ENCODE measurements around the gene TRPM3. TPM values are rescaled to one million over a fixed set of nuclear protein-coding genes. Genes with fewer than 3 reads are reported as not detected.

Gene TRPM3
- total and polyA plus RNA-seq, 10 donors: 0.02 to 6.7 (median 1.6) TPM

DNA sequence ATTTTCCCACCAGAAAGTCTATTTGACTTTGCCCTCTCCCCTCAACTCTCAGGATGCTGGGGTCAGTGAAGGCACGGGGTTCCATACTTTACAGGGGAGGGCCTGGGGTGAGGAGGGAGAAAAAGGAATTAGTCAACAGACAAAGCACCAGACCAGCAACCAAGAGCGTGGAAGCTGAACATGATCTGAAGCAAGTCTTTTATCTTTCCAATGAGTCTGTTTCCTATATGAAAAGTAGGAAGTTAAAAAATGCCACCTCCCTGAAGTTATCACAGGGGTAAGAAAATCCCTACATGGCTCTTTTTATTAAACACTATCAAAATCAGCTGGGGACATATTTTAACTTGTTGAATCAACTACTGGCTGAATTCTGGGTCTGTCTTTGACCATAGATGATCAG is 337.0 kb downstream of the TRPM3 start:
- Histone ChIP-seq H3K36me3 (no peaks in the 10 kb centered on the region), H3K9me3 (no peaks in the 10 kb centered on the region), H3K4me1 (no peaks in the 10 kb centered on the region), H3K4me3 (no peak overlapping the region), H3K27ac (no peak overlapping the region), H3K27me3 (replicated peaks in 1 of 7) (no peaks in the 10 kb centered on the region)
- intact Hi-C loops (cut with DNase I; ENCODE audit: low total_unique reads): no loop called here
- DNase-seq: no peak
- WGBS, 5 donors: 11 to 27% (median 13%) methylated on average over 2 of the region's 2 CpGs
- TF ChIP-seq POLR2A (IDR thresholded peaks at IDR 0.05) (no peak), POLR2AphosphoS5 (IDR thresholded peaks at IDR 0.05) (no peak)
- TF ChIP-seq, protein P1, sequence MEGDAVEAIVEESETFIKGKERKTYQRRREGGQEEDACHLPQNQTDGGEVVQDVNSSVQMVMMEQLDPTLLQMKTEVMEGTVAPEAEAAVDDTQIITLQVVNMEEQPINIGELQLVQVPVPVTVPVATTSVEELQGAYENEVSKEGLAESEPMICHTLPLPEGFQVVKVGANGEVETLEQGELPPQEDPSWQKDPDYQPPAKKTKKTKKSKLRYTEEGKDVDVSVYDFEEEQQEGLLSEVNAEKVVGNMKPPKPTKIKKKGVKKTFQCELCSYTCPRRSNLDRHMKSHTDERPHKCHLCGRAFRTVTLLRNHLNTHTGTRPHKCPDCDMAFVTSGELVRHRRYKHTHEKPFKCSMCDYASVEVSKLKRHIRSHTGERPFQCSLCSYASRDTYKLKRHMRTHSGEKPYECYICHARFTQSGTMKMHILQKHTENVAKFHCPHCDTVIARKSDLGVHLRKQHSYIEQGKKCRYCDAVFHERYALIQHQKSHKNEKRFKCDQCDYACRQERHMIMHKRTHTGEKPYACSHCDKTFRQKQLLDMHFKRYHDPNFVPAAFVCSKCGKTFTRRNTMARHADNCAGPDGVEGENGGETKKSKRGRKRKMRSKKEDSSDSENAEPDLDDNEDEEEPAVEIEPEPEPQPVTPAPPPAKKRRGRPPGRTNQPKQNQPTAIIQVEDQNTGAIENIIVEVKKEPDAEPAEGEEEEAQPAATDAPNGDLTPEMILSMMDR (IDR thresholded peaks at IDR 0.05 in 8 of 11, conservative IDR thresholded peaks at IDR 0.05 in 3 of 11): no peak

DNA sequence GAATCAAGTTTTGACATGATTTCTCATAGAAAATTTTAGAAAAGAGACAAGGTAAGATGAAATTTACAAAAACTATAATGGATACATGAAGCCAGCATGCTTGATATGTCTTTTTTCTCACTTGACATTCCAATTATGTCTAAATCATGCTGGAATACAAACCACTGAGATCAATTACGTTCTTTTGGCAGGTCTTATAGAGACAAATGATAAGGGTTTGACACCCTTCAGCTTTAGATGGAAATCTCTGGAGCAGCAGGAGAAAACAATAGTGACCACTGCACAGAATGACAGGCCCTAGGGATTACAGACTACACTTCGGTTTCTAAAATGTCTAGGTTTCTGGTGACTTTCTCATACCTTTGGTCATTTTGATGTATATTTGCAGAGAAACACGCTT is 342.9 kb downstream of the TRPM3 start:
- H3K9me3 ChIP-seq: no peaks in the 10 kb centered on the region
- H3K4me1 ChIP-seq: no peaks in the 10 kb centered on the region
- H3K27me3 ChIP-seq (replicated peaks in 1 of 7): no peaks in the 10 kb centered on the region
- intact Hi-C loops (cut with DNase I; ENCODE audit: low total_unique reads): no loop called here
- H3K27ac ChIP-seq: no peak overlapping the region
- whole genome bisulfite sequencing, 5 donors: 68 to 87% (median 75%) methylated on average over 3 of the region's 3 CpGs
- no peaks in the 10 kb centered on the region for H3K36me3 ChIP-seq
- no peak overlapping the region for H3K4me3 ChIP-seq
- TF ChIP-seq POLR2A (IDR thresholded peaks at IDR 0.05) (no peak), POLR2AphosphoS5 (IDR thresholded peaks at IDR 0.05) (no peak)
- TF ChIP-seq, protein P1 (IDR thresholded peaks at IDR 0.05 in 8 of 11, conservative IDR thresholded peaks at IDR 0.05 in 3 of 11): no peak
- DNase-seq: no peak

DNA sequence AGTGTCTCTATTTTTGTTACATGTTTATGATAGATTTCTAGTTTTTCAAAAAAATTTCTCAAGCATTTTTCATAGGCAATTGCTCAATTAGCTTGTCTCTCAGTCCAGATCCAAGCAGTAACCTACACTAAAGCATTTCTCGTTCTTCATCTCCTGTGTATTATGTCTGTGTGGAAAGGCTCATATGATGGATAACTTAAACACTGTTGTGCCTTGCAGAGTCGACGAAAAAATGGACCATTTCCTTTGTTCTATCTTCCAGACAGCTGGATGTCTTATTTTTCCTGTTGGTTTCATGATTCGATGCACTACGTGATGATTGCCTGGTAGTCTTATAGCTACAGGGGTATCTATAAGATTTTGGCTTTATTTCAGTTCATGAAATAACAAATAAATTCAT is 347.8 kb downstream of the TRPM3 start:
- H3K9me3 ChIP-seq: no peaks in the 10 kb centered on the region
- intact Hi-C loops (cut with DNase I; ENCODE audit: low total_unique reads): no loop called here
- no peak for TF ChIP-seq POLR2AphosphoS5 (IDR thresholded peaks at IDR 0.05)
- TF ChIP-seq, protein P1 (IDR thresholded peaks at IDR 0.05 in 8 of 11, conservative IDR thresholded peaks at IDR 0.05 in 3 of 11): no peak
- no peak for TF ChIP-seq POLR2A (IDR thresholded peaks at IDR 0.05)
- H3K27ac ChIP-seq: no peak overlapping the region
- H3K4me1 ChIP-seq: no peaks in the 10 kb centered on the region
- H3K27me3 ChIP-seq (replicated peaks in 1 of 7): no peaks in the 10 kb centered on the region
- no peak for DNase-seq
- H3K36me3 ChIP-seq: no peaks in the 10 kb centered on the region
- no peak overlapping the region for H3K4me3 ChIP-seq
- WGBS, 5 donors: 81 to 89% (median 84%) methylated on average over 5 of the region's 5 CpGs

DNA sequence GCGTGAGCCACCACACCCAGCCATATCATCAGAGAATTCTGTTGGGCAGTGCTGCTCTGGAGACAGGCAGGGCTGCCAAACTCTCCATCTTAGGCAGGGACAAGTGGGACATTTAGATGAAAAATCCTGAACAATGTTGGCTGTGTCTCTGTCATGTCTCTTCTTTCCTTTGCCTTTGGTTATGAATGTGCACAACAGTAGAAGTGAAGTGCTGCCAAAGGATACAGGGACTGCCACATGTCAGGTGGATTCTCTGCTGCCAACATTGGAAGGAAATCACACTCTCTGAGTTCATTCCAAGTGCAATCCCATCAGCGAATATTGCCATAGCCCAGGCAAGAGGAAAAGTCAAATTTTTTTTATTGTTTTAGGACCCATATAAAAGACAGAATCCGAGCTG is 348.8 kb downstream of the TRPM3 start:
- Histone ChIP-seq H3K36me3 (no peaks in the 10 kb centered on the region), H3K4me3 (no peak overlapping the region), H3K4me1 (no peaks in the 10 kb centered on the region), H3K27ac (no peak overlapping the region), H3K27me3 (replicated peaks in 1 of 7) (no peaks in the 10 kb centered on the region), H3K9me3 (no peaks in the 10 kb centered on the region)
- intact Hi-C loops (cut with DNase I; ENCODE audit: low total_unique reads): no loop called here
- no peak for DNase-seq
- TF ChIP-seq, protein P1 (IDR thresholded peaks at IDR 0.05 in 8 of 11, conservative IDR thresholded peaks at IDR 0.05 in 3 of 11): no peak
- TF ChIP-seq POLR2AphosphoS5 (IDR thresholded peaks at IDR 0.05): no peak
- TF ChIP-seq POLR2A (IDR thresholded peaks at IDR 0.05): no peak
- 65 to 84% (median 74%) methylated on average over 3 of the region's 3 CpGs for WGBS, 5 donors

All from spleen (tissue), 11 donors.